AG08396 (cell line): Measurements from ENCODE around the gene TPM1.
A peak's percentile ranks its signal among the peaks of the same experiment; 100 is the strongest.

Experiments
- DNase-seq: peaks from one replicate; pipeline ENCODE4 v3.0.0; 2012; ENCODE audit warnings: low spot score, mixed read lengths

The TPM1 gene

DNA sequence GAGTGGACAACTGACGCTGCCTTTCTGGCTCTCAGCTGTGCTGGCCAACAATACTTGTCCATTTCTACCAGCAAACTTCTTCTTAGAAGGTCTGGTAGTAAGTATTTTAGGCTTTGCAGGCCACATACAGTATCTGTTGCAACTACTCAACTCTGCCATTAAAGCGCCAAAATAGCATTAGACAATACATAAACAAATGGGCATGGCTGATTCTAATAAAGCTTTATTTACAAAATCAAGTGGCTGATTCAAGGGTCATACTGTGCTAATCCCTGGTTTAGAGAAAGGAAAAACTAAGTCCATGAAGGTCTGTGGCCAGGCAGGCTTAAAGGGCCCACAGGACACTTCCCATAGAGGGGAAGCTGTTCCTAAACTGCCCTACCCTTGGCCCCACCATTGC is 26.3 kb upstream of the TPM1 start:
- no peak for DNase-seq

GRCh38 chr15:63018639-63019038 is 23.9 kb upstream of the TPM1 start:
- DNase-seq = no peak

- no peak for DNase-seq
Observed at GRCh38 chr15:63019511-63020109, 22.9 kb upstream of the TPM1 start.

DNA sequence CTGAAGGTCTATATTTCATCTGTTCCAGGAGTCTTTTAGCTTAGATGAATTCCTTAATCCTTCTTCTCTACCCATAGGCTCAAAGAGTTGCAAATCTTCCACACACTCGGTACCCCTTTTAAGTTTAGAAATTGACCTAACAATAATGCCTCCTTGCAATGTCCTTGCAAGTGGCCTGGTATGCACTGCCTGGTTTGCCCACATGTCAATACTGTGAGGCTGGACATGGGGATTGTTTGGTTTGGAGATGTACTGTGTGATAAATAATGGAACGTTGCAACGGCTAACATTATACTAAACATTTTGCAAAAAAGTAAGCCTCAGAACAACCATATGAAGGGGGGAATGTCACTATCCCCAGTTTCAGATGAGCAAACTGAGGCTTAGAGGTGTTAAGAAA is 22.4 kb upstream of the TPM1 start:
- no peak for DNase-seq

GRCh38 chr15:63020759-63021430 is 21.7 kb upstream of the TPM1 start:
- no peak for DNase-seq

DNA sequence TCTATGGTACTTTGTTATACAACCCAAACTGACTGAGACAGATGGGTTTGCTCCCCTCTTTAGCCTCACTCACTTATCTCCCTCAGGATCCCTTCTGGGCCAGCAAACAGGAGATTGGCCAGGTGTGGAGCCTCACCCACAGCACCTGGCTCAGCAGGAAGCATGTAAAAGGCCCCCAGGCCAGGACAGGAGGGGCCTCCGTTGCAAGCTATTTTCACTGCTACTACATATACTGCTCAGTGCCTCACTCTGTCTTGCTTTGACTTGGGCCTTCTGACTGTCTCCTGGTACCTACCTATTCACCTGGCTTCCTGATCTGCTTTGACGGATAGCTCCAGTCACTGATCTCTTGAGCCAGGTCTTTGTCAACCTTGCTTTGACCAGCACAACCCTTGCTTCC is 20.4 kb upstream of the TPM1 start:
- DNase-seq = no peak

GRCh38 chr15:63022663-63023062 is 19.9 kb upstream of the TPM1 start:
- DNase-seq = no peak

GRCh38 chr15:63023351-63023945 is 19.1 kb upstream of the TPM1 start:
- peak; percentile 71 for DNase-seq

DNA sequence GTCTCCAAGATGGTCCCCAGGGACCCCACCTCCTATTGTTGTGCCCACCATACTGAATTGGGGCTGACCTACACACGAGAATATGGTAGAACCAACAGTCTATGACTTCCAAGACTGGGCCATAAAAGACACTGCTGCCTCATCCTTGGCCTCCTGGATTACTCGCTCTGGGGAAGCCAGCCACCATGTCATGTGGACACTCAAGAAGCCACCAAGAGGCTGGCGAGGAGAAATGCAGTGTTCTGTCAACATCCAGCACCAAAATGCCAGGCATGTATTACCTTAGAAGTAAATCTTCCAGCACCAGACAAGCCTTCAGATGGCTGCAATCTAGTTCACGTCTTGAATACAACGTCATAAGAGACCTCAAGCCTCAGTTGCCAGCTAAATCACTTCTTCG is 17.1 kb upstream of the TPM1 start:
- no peak for DNase-seq

DNA sequence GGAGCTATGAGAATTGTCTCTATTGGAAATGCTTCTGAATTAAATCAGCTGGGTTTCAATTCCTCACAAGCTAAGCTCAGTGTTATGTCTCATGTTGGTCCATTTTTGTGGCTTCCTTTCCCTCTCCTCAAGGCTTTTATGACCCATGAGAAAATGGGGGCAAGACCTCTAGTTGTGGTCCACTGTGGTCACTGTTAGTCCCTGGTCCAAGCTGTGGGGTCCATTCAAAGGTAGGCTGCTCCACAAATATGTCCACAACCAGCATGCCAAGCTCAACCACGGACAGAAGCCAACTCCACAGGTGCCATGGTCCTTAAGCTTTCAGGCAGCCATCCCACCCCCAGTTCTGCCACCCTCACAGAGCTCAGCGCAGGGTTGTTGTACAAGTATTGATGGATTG is 14.9 kb upstream of the TPM1 start:
- no peak for DNase-seq

- DNase-seq = no peak
Observed at GRCh38 chr15:63028442-63029110, 14.0 kb upstream of the TPM1 start.

- no peak for DNase-seq
Observed at GRCh38 chr15:63029676-63030075, 12.9 kb upstream of the TPM1 start.

DNA sequence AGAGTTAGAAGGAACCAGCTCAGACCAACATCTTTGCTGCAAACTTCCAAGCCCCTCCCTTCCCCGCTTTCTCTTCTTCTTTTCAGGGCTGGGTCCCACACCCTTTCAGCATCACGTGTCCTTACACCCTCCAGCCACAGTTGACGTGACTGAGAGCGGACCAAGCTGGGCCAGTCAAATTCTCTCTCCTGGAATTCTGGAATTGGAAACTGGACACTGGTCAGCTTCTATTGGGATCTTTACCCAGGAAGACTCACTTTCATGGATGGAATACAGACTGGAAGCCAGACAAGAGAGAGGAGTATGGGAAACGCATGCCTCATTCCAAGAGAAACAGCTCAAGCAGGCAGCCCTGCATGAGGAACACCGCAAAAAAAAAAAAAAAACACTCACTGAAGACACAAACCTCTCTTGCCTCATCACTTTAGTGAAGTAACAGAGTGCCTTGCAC is 12.4 kb upstream of the TPM1 start:
- peak; percentile 30 for DNase-seq

GRCh38 chr15:63034578-63034977 is 8.0 kb upstream of the TPM1 start:
- DNase-seq = no peak

GRCh38 chr15:63035253-63035652 is 7.3 kb upstream of the TPM1 start:
- DNase-seq = no peak

DNA sequence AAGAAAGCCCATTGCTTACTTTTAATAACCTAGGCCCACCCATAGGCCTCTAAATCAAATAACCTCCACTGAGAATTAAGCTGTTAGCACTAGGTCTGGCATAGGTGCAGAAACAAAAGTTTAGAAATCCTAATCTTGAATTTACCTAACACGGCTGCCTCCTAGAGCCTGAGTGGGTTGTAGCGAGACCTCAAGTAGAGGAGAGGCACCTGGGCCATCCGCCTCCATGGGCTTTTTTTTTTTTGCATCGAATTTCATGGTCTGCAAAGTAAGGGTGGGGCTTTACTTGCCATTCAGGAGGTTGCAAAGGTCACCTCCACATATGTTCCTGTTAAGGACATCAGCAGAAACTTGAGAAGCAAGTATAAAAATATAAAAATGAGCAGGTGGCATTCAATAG is 6.6 kb upstream of the TPM1 start:
- DNase-seq = no peak

- DNase-seq = no peak
Observed at GRCh38 chr15:63037976-63038720, 4.4 kb upstream of the TPM1 start.

DNA sequence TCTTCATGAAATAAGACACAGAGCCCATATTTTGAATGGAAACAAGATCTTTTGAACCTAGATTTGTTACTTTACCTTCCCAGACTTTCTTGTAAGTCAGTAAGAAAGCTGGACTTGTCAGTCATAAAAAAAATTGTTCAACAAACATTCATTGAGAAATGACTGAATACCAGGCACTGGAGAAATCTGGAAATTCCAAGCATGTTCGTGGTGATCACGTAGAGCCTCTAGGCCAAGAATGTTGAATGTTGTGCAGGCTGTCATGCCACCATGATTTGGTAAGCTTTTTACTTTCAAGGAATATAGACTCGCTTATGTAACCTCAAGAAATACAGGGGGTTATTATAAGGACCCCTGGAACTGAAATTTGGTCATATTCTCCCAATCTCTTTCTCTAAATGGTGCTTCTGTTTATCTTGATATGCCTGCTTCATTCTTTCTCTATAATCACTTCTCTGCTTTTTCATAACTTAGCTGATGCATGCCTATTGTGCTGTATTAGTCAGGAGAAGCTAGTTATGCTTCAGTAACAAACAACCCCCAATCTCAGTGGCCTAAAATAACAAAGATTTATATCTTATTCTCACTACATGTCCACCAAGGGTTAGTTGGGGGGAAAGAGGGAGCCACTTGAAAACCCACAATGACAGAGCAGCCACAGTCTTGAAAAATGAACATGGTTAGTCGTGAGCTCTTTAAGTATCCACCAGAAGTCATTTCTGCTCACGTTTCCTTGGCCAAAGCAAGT is 3.4 kb upstream of the TPM1 start:
- DNase-seq = peak; percentile 61

GRCh38 chr15:63039811-63040210 is 2.7 kb upstream of the TPM1 start:
- no peak for DNase-seq

DNA sequence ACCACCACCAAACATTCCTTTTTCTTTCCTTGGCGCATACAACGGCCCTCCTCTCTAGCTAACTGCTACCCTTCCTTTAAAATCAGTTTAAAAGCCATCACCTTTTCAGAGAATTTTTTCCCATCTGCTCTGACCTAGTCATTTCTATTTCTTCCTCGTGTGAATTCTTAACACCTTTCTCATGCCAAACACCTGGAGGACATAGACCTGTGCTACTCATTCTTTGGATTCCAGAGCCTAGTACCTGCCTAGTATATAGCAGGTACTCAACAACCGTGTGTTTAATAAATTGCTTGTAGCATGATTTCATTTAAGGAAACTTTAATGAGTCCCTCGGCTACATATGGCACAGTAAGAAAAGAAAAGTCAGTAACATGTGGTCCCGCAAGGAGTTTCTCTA is 2.0 kb upstream of the TPM1 start:
- no peak for DNase-seq

- no peak for DNase-seq
Observed at GRCh38 chr15:63040954-63041353, 1.6 kb upstream of the TPM1 start.
